SKM-1 (cell line): Measurements from ENCODE around the gene EFCAB6.
"Not testable (repeated sequence)": the region's sequence is repeated elsewhere in the genome, so short reads cannot be mapped to it uniquely, and the experiment has no call there.

Experiments used
- DNase-seq: peaks from one replicate; lab custom pipeline; 2025; ENCODE audit not compliant: unreplicated experiment; lab: John Stamatoyannopoulos, UW

Gene EFCAB6

GRCh38 chr22:43720716-43721115 is 91.4 kb downstream of the EFCAB6 start:
- DNase-seq: no peak

- no peak for DNase-seq
Measured at GRCh38 chr22:43714104-43714503, 98.0 kb downstream of the EFCAB6 start.

GRCh38 chr22:43711681-43712080 is 100.4 kb downstream of the EFCAB6 start:
- no peak for DNase-seq

- DNase-seq: no peak
Measured at GRCh38 chr22:43707648-43708047, 104.5 kb downstream of the EFCAB6 start.

GRCh38 chr22:43706571-43707328 is 105.4 kb downstream of the EFCAB6 start:
- DNase-seq: no peak

GRCh38 chr22:43706151-43706550 is 106.0 kb downstream of the EFCAB6 start:
- DNase-seq: no peak

- DNase-seq: no peak
Measured at GRCh38 chr22:43704051-43704450, 108.1 kb downstream of the EFCAB6 start.

GRCh38 chr22:43698403-43698802 is 113.7 kb downstream of the EFCAB6 start:
- no peak for DNase-seq

- DNase-seq: no peak
Measured at GRCh38 chr22:43697894-43698293, 114.2 kb downstream of the EFCAB6 start.

GRCh38 chr22:43693249-43693648 is 118.9 kb downstream of the EFCAB6 start:
- DNase-seq: no peak

GRCh38 chr22:43689356-43689755 is 122.7 kb downstream of the EFCAB6 start:
- DNase-seq: no peak

- no peak for DNase-seq
Measured at GRCh38 chr22:43682851-43683250, 129.3 kb downstream of the EFCAB6 start.

- DNase-seq: no peak
Measured at GRCh38 chr22:43681731-43682360, 130.3 kb downstream of the EFCAB6 start.

- DNase-seq: no peak
Measured at GRCh38 chr22:43670513-43670912, 141.6 kb downstream of the EFCAB6 start.

GRCh38 chr22:43669190-43669589 is 142.9 kb downstream of the EFCAB6 start:
- no peak for DNase-seq

GRCh38 chr22:43667656-43668055 is 144.4 kb downstream of the EFCAB6 start:
- DNase-seq: no peak

GRCh38 chr22:43666457-43666856 is 145.6 kb downstream of the EFCAB6 start:
- no peak for DNase-seq

- DNase-seq: no peak
Measured at GRCh38 chr22:43658823-43659222, 153.3 kb downstream of the EFCAB6 start.

- DNase-seq: not testable (repeated sequence)
Measured at GRCh38 chr22:43656581-43656980, 155.5 kb downstream of the EFCAB6 start.

- DNase-seq: no peak
Measured at GRCh38 chr22:43654271-43654670, 157.8 kb downstream of the EFCAB6 start.

GRCh38 chr22:43652845-43653244 is 159.3 kb downstream of the EFCAB6 start:
- no peak for DNase-seq

- DNase-seq: no peak
Measured at GRCh38 chr22:43643387-43643786, 168.7 kb downstream of the EFCAB6 start.
